DOHH2 (cell line): ENCODE data around the gene F11R.

Experiments
- H3F3A ChIP-seq: fragments of 200-600 bp; sonication (generic), shearing (Covaris generic); 2 replicates; pipeline ENCODE4 v1.6.0; 2016; ENCODE audit warnings: antibody characterized with exemption, mild to moderate bottlenecking; ENCODE audit not compliant: control insufficient read depth, insufficient read depth
- H3K27ac ChIP-seq: fragments of 200-600 bp; sonication (generic); 2 replicates; pipeline ENCODE4 v1.5.1; 2014; ENCODE audit warnings: low read depth, mild to moderate bottlenecking, low read length, moderate library complexity
- H3K27me3 ChIP-seq: fragments of 200-600 bp; sonication (generic); 2 replicates; pipeline ENCODE4 v1.6.1; 2014; ENCODE audit warnings: mild to moderate bottlenecking, low read length, mixed read lengths; ENCODE audit not compliant: control insufficient read depth
- H3K36me3 ChIP-seq: fragments of 200-600 bp; sonication (generic); 2 replicates; pipeline ENCODE4 v1.6.1; 2014; ENCODE audit warnings: mild to moderate bottlenecking, low read length, moderate library complexity, mixed read lengths; ENCODE audit not compliant: control insufficient read depth
- H3K4me1 ChIP-seq: fragments of 200-600 bp; sonication (generic); 2 replicates; pipeline ENCODE4 v1.6.1; 2014; ENCODE audit warnings: mild to moderate bottlenecking, low read length, mixed read lengths; ENCODE audit not compliant: control insufficient read depth
- H3K4me2 ChIP-seq: fragments of 200-600 bp; sonication (generic); 2 replicates; pipeline ENCODE4 v1.6.0; 2014; ENCODE audit warnings: mild to moderate bottlenecking, low read length, moderate library complexity
- H3K4me3 ChIP-seq: fragments of 200-600 bp; sonication (generic); 2 replicates; pipeline ENCODE4 v1.5.1; 2014; ENCODE audit warnings: mild to moderate bottlenecking, low read length, mixed read lengths
- H3K79me2 ChIP-seq: fragments of 200-600 bp; sonication (generic); 2 replicates; pipeline ENCODE4 v1.6.1; 2014; ENCODE audit warnings: mild to moderate bottlenecking, low read length, mixed read lengths; ENCODE audit not compliant: control insufficient read depth
- H3K9me2 ChIP-seq: fragments of 200-600 bp; sonication (generic); replicated peaks from 2 replicates; pipeline ENCODE4 v1.6.1; 2014; ENCODE audit warnings: mild to moderate bottlenecking, low read length, mixed read lengths; ENCODE audit not compliant: control insufficient read depth
- H3K9me3 ChIP-seq: fragments of 200-600 bp; sonication (generic); 2 replicates; pipeline ENCODE4 v1.6.1; 2014; ENCODE audit warnings: antibody characterized with exemption, low read length, mixed read lengths; ENCODE audit not compliant: control insufficient read depth, insufficient read depth
- H4K20me1 ChIP-seq: fragments of 200-600 bp; sonication (generic); 2 replicates; pipeline ENCODE4 v1.6.0; 2014; ENCODE audit warnings: low read depth, mild to moderate bottlenecking, antibody characterized with exemption, low read length, moderate library complexity; ENCODE audit not compliant: control insufficient read depth, insufficient read depth
- CTCF ChIP-seq: fragments of 200-600 bp; sonication (generic); IDR thresholded peaks from one replicate; pipeline ENCODE4 v1.5.1; 2014; ENCODE audit warnings: antibody characterized with exemption, mild to moderate bottlenecking, low read depth, low read length; ENCODE audit not compliant: poor library complexity, severe bottlenecking
- EZH2phosphoT487 ChIP-seq: fragments of 200-600 bp; sonication (generic); IDR thresholded peaks from 2 replicates; pipeline ENCODE4 v1.6.1; 2017; ENCODE audit warnings: borderline replicate concordance, mild to moderate bottlenecking, antibody characterized with exemption, low read length, moderate library complexity, mixed read lengths

The F11R gene

GRCh38 chr1:160954158-160955104 is 66.5 kb downstream of the F11R start, which contains the start of gene ITLN2:
Gene ITLN2 (minus strand): TSS chr1:160954809. CDS start chr1:160954741, 68 bp downstream.
- Histone ChIP-seq H3K27me3 (peaks cover 10% of the 10 kb centered on the region), H3K4me1 (no peaks in the 10 kb centered on the region), H3K79me2 (no peaks in the 10 kb centered on the region), H3F3A (no peaks in the 10 kb centered on the region), H3K9me3 (no peaks in the 10 kb centered on the region), H4K20me1 (no peaks in the 10 kb centered on the region), H3K4me3 (no peak within 1 kb of the TSS), H3K36me3 (no peaks in the 10 kb centered on the region), H3K4me2 (no peak within 1 kb of the TSS), H3K27ac (no peak within 1 kb of the TSS), H3K9me2 (no peaks in the 10 kb centered on the region)
- TF ChIP-seq EZH2phosphoT487: no peak
- peak; percentile 81 for TF ChIP-seq CTCF

GRCh38 chr1:160953030-160953429 is 67.9 kb downstream of the F11R start:
- H3K27me3 ChIP-seq: peaks cover 10% of the 10 kb centered on the region
- no peak for TF ChIP-seq EZH2phosphoT487
- no peak for TF ChIP-seq CTCF
- H3F3A ChIP-seq: no peaks in the 10 kb centered on the region
- H3K27ac ChIP-seq: no peak overlapping the region
- H3K9me3 ChIP-seq: no peaks in the 10 kb centered on the region
- H4K20me1 ChIP-seq: no peaks in the 10 kb centered on the region
- H3K36me3 ChIP-seq: no peaks in the 10 kb centered on the region
- no peak overlapping the region for H3K4me2 ChIP-seq
- H3K4me1 ChIP-seq: no peaks in the 10 kb centered on the region
- H3K4me3 ChIP-seq: no peak overlapping the region
- H3K9me2 ChIP-seq: no peaks in the 10 kb centered on the region
- no peaks in the 10 kb centered on the region for H3K79me2 ChIP-seq

GRCh38 chr1:160952129-160952510 is 68.8 kb downstream of the F11R start:
- Histone ChIP-seq H3K36me3 (no peaks in the 10 kb centered on the region), H4K20me1 (no peaks in the 10 kb centered on the region), H3K27me3 (peaks cover 10% of the 10 kb centered on the region), H3F3A (no peaks in the 10 kb centered on the region), H3K27ac (no peak overlapping the region), H3K9me3 (no peaks in the 10 kb centered on the region), H3K9me2 (no peaks in the 10 kb centered on the region), H3K4me1 (no peaks in the 10 kb centered on the region), H3K4me2 (no peak overlapping the region), H3K79me2 (no peaks in the 10 kb centered on the region), H3K4me3 (no peak overlapping the region)
- no peak for TF ChIP-seq EZH2phosphoT487
- TF ChIP-seq CTCF: no peak
